ENCODE results near the gene LILRB4.
"Not testable (repeated sequence)": the region's sequence is repeated elsewhere in the genome, so short reads cannot be mapped to it uniquely, and the experiment has no call there.

Gene LILRB4

DNA sequence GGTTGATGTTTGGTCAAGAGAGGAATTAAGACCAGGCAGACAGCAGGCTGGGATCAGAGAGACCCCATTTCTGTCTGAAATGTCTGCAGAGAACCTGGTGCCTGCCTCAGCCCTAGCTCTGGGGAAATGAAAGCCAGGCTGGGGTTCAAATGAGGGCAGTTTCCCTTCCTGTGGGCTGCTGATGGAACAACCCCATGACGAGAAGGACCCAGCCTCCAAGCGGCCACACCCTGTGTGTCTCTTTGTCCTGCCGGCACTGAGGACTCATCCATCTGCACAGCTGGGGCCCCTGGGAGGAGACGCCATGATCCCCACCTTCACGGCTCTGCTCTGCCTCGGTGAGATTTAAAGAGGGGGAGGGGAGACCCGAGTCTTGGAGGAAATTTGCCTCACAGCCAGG is at the start of gene LILRB4:
TSS of gene LILRB4 (plus strand) at position 256 of the 400 bp plus-strand sequence. CDS start at position 305, 49 bp downstream.
- DNase-seq, result no peak

DNA sequence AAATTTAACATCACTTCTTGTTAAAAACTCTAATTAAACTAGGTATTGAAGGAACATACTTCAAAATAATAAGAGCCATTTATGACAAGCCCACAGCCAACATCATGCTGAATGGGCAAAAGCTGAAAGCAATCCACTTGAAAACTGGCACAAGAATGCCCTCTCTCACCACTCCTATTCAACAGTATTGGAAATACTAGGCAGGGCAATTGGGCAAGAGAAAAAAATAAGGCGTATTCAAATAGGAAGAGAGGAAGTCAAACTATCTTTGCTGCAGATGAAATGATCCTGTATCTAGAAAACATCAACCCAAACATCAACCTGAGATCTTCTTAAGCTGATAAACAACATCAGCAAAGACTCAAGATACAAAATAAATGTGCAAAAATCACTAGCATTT is 48.1 kb upstream of the LILRB4 start:
- DNase-seq, result no peak

DNA sequence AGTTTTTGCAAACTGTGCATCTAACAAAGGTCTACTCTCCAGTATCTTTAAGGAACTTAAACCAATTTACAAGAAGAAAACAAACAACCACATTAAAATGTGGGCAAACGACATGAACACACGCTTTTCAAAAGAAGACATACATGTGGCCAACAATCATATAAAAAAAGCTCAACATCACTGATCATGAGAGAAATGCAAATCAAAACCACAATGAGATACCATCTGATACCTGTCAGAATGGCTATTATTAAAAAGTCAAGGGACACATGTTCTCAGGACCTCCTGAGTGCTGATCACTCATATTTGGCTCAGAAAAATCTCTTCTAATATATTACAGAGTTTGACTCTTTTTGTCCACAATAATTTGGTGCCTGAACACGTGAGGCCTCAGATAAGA is 46.7 kb upstream of the LILRB4 start:
- DNase-seq, result no peak

DNA sequence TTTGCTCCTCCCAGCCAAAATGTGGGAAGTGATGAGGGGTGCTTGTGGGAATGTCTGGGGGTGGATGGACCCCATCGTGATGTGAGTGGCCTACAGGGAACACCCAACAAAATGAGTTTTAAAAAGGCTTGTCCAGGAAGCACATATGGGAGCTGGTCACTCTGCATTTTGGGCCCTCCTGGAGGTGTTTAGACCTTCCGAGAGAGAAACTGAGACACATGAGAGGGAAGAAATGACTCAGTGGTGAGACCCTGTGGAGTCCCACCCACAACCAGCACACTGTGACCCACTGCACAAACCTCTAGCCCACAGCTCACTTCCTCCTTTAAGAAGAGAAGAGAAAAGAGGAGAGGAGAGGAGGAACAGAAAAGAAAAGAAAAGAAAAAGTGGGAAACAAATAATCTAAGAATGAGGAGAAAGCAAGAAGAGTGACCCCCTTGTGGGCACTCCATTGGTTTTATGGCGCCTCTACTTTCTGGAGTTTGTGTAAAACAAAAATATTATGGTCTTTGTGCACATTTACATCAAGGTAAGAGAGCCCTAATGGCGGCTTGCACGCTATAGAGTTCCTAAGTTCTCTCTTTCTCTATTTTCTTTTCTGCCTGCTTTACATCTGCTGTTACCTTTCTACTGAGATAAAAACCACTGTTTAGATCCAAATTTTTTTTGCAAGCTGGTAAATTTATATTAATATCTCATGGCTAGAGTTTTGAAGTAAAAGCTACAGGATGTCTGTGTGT is 45.8 kb upstream of the LILRB4 start:
- no peak for DNase-seq

DNA sequence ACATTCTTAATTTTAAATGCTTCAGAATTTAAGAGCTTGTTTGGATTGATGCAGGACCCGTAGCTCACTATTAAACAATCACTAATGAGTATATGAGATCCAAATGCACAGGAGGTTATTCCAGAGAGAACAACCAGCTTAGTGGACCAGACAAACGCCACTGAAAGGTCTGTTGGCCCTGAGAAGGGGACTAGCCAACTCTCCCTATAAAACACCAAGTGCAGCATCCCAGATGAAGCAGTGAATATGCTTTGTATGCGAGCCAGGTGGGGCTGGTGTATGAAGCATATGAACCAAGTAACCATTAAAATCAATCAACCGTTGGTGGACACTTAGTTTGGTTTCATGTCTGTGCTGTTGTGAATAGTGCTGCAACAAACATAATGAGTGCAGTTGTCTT is 42.3 kb upstream of the LILRB4 start:
- no peak for DNase-seq

DNA sequence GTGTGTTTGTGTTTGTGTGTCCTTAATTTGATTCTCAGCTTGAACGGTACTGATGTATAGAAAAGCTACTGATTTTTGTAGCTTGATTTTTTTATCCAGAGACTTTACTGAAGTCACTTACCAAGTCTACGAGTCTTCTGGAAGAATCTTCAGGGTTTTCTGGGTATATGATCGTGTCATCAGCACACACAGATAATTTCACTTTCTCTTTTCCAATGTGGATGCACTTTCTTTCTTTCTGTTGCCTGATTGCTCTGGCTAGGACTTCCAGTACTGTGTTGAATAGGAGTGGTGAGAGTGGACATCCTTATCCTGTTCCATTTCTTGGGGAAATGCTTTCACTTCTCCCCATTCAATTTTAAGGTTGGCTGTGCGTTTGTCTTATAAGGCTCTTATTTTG is 40.4 kb upstream of the LILRB4 start:
- no peak for DNase-seq

DNA sequence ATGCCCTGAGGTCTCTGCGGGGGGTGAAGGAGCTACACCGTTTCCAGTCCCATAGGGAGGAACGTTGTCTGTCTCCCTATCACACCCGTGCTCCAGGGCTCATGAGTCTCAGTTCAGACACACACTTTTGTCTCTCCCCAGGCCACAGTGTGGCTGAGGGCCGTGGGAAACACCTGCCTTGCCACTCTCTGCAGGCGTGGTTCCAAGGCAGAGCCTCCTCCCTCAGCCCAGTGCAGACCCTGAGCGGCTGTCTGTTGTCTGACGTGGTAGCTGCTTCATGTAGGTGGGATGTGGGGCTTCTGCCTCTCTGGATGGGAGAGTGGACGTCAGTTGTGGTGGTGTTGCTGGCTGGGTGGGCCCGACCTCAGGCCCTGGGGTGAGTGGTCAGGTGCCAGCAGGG is 38.6 kb upstream of the LILRB4 start:
- DNase-seq, result not testable (repeated sequence)

DNA sequence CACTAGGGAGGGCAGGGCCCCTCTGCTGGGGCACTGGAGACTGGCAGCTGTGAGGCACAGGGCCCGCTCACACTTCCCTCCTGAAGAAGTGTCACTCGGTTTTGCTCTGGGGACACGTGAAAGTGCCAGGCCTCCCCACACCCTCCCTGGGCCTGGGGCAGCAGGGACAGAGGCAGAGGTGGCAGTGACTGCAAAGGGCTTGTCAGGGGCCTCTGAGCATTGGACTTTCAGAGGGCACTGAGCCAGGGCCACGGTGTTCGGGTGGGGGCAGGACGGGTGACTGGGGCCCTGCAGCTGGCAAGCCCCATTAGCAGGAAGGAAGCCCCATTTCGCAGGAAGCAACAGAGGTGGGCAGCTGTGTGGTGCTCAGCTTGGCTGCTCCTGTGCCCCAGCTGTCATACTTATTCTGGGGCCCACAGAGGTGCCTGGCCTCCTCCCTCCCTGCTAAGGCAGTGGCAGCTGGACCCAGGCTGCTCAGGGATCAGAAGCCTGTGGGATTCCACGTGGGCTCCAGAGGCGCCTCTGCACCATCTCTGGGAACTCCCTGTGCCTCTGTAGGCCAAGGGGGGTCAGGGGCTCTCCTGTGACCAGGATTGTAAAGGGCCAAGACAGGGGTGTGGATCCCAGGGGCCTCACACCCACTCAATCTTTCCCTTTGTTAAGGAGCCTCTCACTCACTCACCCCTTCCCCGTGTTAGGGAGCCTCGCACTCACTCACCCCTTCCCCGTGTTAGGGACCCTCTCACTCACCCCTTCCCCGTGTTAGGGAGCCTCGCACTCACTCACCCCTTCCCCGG is 37.7 kb upstream of the LILRB4 start:
- DNase-seq, result not testable (repeated sequence)

DNA sequence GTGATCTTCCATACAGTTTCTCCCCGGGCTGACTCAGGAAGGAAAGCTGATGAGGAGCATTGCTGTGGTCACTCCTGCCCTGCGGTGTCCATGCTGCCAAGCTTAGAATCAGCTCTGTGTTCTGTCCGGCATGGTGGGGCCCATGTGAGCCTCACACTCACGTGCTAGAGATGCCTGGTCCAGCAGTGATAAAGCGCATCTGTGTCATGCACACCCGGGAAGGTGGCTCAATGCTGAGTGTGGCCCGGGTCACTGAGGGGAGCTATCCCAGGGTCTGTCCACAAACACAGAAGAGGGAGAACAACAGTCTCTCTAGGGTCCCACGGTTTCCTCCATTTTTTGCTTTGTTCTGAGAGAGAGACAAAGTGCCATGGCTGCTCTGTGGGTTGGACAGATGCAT is 36.0 kb upstream of the LILRB4 start:
- DNase-seq, result no peak

DNA sequence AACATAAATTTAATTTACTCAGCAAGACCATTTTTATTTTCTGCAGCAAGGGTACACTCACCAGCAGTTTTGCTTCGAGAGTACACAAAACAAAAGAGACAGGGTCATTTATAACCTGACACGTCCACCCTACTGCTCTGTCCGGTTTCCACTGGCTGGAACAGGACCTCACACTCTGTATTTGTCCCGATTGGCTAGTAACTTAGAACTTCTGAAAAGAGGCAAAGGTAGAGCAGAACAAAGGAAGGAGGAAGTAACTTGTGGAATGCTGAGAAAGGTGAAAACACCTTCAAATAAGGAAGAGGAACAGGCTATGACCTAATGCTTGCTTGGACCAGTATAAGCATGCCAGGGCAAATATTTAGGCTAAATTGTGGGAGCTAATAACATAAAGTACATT is 34.9 kb upstream of the LILRB4 start:
- not testable (repeated sequence) for DNase-seq

DNA sequence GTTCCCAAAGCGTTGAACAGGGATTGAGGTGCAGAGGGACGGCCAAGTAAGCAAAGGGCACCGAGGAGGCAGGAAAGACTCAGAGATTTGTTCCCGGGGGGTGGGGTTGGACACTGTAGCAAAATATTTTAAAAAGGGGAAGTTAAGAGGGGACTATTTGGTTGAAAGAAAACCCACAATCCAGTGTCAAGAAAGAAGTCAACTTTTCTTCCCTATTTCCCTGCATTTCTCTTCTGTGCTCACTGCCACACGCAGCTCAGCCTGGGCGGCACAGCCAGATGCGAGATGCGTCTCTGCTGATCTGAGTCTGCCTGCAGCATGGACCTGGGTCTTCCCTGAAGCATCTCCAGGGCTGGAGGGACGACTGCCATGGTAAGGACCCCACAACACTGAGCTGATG is 32.5 kb upstream of the LILRB4 start, which contains the start of gene LILRB1:
TSS of gene LILRB1 (plus strand) at position 223 of the 400 bp plus-strand sequence. CDS start 590 bp downstream, outside the sequence.
- not testable (repeated sequence) for DNase-seq

DNA sequence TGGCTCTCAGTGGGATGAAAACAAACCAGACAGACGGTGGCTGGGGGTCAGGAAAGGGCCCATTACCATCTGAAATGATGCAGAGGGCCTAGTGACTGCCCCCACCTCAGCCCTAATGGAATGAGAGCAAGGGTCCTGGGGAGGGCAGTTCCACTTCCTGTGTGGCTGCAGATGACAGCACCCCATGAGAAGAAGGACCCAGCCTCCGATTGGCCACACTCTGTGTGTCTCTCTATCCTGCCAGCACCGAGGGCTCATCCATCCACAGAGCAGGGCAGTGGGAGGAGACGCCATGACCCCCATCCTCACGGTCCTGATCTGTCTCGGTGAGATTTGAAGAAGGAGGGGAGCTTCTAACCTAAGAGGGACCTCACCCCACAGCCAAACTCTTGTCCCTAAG is 32.0 kb upstream of the LILRB4 start:
- no peak for DNase-seq

DNA sequence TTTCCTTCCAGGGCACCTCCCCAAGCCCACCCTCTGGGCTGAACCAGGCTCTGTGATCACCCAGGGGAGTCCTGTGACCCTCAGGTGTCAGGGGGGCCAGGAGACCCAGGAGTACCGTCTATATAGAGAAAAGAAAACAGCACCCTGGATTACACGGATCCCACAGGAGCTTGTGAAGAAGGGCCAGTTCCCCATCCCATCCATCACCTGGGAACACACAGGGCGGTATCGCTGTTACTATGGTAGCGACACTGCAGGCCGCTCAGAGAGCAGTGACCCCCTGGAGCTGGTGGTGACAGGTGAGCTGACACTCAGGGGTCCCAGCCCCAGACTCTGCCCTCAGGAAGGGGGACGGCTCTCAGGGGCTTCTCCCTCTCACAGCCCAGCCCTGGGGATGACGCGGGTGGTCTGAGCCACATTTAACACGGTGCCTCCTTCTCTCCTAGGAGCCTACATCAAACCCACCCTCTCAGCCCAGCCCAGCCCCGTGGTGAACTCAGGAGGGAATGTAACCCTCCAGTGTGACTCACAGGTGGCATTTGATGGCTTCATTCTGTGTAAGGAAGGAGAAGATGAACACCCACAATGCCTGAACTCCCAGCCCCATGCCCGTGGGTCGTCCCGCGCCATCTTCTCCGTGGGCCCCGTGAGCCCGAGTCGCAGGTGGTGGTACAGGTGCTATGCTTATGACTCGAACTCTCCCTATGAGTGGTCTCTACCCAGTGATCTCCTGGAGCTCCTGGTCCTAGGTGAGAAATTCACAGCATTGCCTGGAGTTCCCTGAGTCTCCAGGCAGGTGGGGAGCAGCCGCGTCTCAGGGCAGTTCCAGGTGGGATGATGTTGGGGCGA is 31.1 kb upstream of the LILRB4 start:
- not testable (repeated sequence) for DNase-seq

DNA sequence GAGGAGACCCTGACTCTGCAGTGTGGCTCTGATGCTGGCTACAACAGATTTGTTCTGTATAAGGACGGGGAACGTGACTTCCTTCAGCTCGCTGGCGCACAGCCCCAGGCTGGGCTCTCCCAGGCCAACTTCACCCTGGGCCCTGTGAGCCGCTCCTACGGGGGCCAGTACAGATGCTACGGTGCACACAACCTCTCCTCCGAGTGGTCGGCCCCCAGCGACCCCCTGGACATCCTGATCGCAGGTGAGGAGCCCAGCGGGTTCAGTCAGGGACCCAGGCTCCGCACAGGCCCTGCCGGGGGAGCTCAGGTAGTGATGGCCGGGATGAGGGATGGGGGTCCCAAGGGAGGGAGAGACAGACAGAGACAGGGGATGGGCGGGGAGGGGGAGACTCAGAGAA is 30.3 kb upstream of the LILRB4 start:
- DNase-seq, result not testable (repeated sequence)

DNA sequence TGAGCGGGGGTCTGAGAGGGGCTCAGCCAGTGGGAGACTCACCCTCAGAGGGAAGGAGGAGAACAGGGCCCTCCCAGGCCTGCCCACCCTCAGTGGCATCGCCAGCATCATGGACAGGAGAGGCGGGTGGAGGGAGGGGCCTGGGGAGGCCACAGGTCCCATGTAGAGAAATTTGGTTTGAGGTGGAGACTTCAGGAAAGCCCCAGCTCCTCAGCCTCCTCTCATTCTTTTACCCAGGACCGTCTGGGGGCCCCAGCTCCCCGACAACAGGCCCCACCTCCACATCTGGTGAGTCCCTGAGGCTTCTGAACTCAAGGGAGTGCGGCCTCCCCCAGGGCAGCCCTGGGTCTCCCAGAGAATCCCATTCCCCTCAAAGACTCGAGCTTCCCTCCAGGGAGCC is 29.4 kb upstream of the LILRB4 start:
- DNase-seq, result no peak

DNA sequence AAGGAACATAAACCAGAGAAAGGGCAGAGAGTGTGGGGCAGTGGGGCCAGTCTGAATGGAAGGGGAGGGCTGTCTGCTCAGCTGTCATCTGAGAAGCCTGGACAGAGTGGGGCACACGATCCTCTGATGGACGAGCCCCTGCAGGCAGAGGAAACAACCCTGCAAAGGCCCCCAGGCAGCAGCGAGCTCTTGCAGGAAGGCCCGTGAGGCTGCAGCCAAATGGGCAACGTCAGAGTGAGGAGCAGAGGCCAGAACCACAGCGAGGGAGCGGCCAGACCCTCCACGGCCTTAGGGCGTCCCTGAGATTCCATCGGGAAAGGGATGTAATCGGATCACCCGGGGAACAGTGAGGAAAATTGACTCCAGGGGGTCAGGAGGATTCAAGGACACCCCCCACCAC is 26.7 kb upstream of the LILRB4 start:
- not testable (repeated sequence) for DNase-seq

DNA sequence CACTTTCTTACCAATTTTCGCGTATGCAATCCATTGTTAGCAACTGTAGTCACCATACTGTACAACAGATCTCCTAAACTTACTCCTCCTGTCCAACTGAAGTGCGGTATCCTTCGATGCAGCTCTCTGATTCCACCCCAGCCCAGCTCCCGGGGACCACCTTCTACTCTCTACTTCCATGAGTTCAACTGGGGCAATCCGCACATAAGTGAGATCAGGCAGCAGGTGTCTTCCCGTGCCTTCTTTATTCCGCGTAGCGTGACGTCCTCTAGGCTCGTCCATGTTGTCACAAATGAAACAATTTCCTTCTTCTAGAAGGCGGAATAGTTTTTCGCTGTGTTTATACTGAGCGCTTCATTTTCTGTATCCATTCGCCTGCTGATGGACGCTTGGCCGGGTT is 24.1 kb upstream of the LILRB4 start:
- no peak for DNase-seq

DNA sequence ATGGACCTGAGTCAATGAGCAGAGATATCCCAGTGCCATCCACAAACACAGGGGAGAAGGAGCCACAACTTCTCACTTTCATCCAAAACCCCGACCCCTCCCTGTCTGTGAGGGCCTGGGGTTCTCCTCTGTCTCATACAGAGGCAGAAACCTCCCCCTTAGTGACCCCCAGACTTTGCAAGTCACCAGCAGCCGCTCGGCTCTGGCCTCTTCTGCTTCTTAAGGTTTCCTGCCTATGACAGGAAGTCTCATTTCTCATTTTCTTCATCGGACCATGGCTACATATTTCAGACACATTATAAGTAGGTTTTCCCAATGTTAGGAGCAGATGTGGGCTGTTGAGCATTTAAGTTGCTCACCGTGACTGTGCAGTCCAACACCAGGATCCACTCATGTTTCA is 19.8 kb upstream of the LILRB4 start:
- not testable (repeated sequence) for DNase-seq

DNA sequence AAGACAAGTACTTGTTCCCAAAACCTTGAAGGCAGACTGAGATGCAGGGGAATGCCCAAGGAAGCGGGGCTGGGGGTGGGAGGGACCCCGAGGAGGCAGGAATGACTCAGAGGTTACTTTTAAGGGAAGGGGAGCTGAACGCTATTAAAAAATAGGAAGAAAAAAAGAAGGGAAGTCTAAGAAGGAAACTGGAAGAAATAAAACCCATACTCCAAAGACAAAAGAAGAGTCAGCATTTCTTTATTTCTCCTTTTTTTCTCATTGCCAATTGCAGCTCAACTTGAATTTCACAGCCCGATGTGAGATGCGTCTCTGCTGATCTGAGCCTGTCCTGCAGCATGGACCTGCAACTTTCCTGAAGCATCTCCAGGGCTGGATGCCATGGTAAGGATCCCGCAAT is 19.2 kb upstream of the LILRB4 start:
- DNase-seq, result not testable (repeated sequence)

DNA sequence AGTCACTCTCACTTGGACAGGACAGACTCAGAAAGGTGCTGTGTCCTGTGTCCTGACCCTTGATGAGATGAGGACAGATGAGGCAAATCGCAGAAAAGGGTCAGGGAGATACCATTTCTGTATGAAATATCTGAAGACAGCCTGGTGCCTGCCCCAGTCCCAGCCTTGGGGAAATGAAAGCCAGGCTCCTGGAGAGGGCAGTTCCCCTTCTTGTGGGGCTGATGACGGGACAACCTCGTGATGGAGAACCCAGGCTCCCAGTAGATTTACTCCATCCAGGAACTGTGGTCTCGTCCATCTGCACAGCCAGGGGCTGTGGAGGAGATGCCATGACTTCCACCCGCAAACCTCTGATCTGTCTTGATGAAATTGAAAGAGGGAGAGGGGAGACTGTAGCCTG is 18.7 kb upstream of the LILRB4 start:
- no peak for DNase-seq

DNA sequence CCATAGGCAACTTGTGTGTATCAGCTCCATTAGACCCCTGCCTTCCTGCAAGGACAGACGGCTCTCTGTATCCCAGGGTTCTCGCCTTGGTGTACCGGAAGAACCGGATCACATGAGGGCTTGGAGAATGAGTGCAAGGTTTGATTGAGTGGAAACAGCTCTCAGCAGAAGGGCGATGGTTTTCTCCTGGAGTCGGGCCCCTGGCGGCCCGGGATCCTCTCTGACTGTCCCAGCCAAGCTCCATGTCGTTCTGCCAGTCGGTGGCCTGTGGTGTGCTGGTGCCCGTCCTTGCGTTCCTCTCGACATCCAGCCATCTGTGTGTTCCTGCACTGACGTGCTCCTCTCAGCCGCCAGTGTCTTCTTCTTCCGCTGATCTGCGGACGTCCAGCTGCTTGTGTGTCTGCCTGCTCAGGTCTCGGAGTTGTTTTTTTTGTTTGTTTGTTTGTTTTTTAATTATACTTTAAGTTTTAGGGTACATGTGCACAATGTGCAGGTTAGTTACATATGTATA is 16.4 kb upstream of the LILRB4 start:
- no peak for DNase-seq

DNA sequence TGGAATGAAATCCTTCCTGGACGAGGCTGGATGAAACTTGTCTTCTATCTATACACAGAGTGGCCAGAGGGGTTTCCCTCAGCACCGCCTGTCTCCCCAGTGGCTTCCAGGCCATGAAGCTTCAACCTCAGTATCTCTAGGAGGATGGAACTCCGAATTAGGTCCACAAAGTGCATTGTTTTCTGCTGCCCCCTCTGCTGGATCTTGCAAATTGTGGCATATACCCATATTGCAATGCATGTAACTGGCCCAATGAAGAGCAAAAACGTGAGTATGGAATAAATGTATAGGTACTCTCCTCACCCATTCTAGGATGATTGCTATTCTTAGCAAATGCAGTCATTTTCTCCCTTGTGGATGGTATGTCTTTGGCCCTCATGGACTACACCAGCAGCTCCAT is 14.7 kb upstream of the LILRB4 start:
- no peak for DNase-seq

DNA sequence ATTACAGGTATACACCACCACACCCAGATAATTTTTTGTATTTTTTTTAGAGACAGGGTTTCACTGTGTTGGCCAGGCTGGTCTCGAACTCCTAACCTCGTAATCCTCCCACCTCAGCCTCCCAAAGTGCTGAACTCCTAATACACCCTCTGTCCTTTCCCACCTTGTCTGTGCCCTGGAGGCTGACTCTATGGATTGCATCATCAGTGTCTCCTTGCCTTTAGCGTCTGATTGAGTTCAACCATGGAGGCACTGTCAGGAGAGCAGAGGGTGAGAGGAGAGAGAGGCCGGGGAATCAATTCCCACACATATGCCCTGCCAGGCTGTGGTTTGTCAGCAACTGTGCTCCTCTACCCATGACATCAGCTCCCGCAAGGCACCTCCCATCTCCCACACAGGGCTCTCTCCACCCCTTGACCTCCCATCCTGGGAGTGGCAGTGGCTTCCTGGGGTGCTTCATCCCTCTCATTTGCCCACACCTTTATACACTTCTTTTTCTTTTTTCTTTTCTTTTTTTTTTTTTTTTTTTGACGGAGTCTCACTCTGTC is 12.6 kb upstream of the LILRB4 start:
- no peak for DNase-seq
